Panc1 (cell line): ENCODE measurements around the gene PDE6A. TPM values are rescaled to one million over a fixed set of nuclear protein-coding genes. Genes with fewer than 3 reads are reported as not detected.

Experiments
- ATAC-seq: fragments of 200-7000 bp; cut with Tn5 transposase; 2 replicates; pipeline ENCODE4 v1.9.1; 2020; ENCODE audit warnings: mild to moderate bottlenecking, moderate library complexity
- BruUV-seq: library from RNA; stranded (reverse); fragments of 400-500 nt; replicated peaks from 2 replicates; lab custom pipeline; 2021; lab: Mats Ljungman, UMichigan
- CTCF ChIA-PET: fragments of 300-600 bp; sonication (Branson Sonifier 250); formaldehyde crosslinking; loops from one replicate; lab custom pipeline; 2022; ENCODE audit warnings: antibody characterized with exemption; lab: Charles Lee
- POLR2A ChIA-PET: fragments of 300-600 bp; sonication (Branson Sonifier 250); formaldehyde crosslinking; loops from one replicate; lab custom pipeline; 2022; ENCODE audit warnings: antibody characterized with exemption; lab: Charles Lee
- DNase-seq: peaks from one replicate; pipeline ENCODE4 v3.0.0-alpha.2; 2010; ENCODE audit warnings: low read depth, low spot score
- H3K27ac ChIP-seq: 2 replicates; pipeline ENCODE4 v1.5.1; 2011; ENCODE audit warnings: mild to moderate bottlenecking, low read length, inconsistent platforms
- H3K27me3 ChIP-seq: fragments of 200-500 bp; sonication (Bioruptor generic); 2 replicates; pipeline ENCODE4 v1.6.0; 2014; ENCODE audit warnings: low read length, inconsistent platforms; ENCODE audit not compliant: control insufficient read depth, insufficient read depth
- H3K36me3 ChIP-seq: fragments of 200-500 bp; sonication (Bioruptor generic); 2 replicates; pipeline ENCODE4 v1.5.1; 2014; ENCODE audit warnings: inconsistent platforms, mild to moderate bottlenecking, low read length, moderate library complexity; ENCODE audit not compliant: control insufficient read depth, insufficient read depth
- H3K4me1 ChIP-seq: 2 replicates; pipeline ENCODE4 v1.5.1; 2011; ENCODE audit warnings: inconsistent platforms, mild to moderate bottlenecking, low read length, moderate library complexity; ENCODE audit not compliant: control insufficient read depth, insufficient read depth
- H3K4me3 ChIP-seq, 2 experiments: 2 replicates each; pipeline ENCODE4 v1.5.1; 2011 to 2012; ENCODE audit warnings: low read depth in 2 of 2, low read length in 2 of 2, mild to moderate bottlenecking in 2 of 2, inconsistent platforms in 1 of 2, moderate library complexity in 1 of 2
- H3K9me3 ChIP-seq: fragments of 200-500 bp; sonication (Bioruptor generic); 2 replicates; pipeline ENCODE4 v1.5.1; 2014; ENCODE audit warnings: low read depth, mild to moderate bottlenecking, inconsistent platforms, low read length, moderate library complexity; ENCODE audit not compliant: control insufficient read depth, insufficient read depth
- CTCF ChIP-seq: fragments of 450-650 bp; IDR thresholded peaks from 2 replicates; pipeline ENCODE4 v1.5.1; 2017; ENCODE audit warnings: mild to moderate bottlenecking
- POLR2AphosphoS5 ChIP-seq: IDR thresholded peaks from 2 replicates; pipeline ENCODE4 v1.6.1; 2012; ENCODE audit warnings: mild to moderate bottlenecking, low read depth, low read length, moderate library complexity
- REST ChIP-seq, 2 experiments: IDR thresholded peaks; 2 replicates each; pipeline ENCODE4 v1.6.1; 2011 to 2012; ENCODE audit warnings: low read depth in 2 of 2, control low read depth in 1 of 2, low read length in 1 of 2, mild to moderate bottlenecking in 1 of 2, moderate library complexity in 1 of 2; ENCODE audit not compliant: insufficient read depth in 1 of 2
- SIN3A ChIP-seq: IDR thresholded peaks from 2 replicates; pipeline ENCODE4 v1.6.1; 2012; ENCODE audit warnings: low read depth, mild to moderate bottlenecking, low read length, moderate library complexity, borderline replicate concordance; ENCODE audit not compliant: insufficient read depth
- TCF7L2 ChIP-seq: IDR thresholded peaks from 2 replicates; pipeline ENCODE4 v1.6.1; 2011; ENCODE audit warnings: mild to moderate bottlenecking, low read depth, low read length, inconsistent platforms
- in situ Hi-C: cut with HindIII; loops from 2 replicates; pipeline ENCODE4 v1.10.0; 2016; ENCODE audit warnings: low sequenced_read_pairs, low pct_unique_long_range_greater_than_20kb
- intact Hi-C: fragments of 100-400 bp; cut with micrococcal nuclease; formaldehyde crosslinking; loops from one replicate; pipeline ENCODE4 v1.10.0; 2022; ENCODE audit not compliant: unreplicated experiment
- total RNA-seq: library from RNA; stranded (reverse); gene quantifications from one replicate; pipeline ENCODE4 v1.2.1, GENCODE V29; 2021; ENCODE audit not compliant: unreplicated experiment

PDE6A gene
- total RNA-seq, 1 experiment from 2014 or later, result 0.33 TPM

GRCh38 chr5:149878371-149878770 lies 66.2 kb downstream of the PDE6A start:
- CTCF ChIA-PET, result interaction anchor here (0.6 kb wide), 1 partner anchor 340 kb away, joined by 3 read pairs; no protein-coding TSS in a partner anchor
- in situ Hi-C loops, result no loop called here

GRCh38 chr5:149873896-149874295 lies 70.7 kb downstream of the PDE6A start:
- no peaks in the 10 kb centered on the region for H3K9me3 ChIP-seq
- H3K27me3 ChIP-seq, result no peaks in the 10 kb centered on the region
- H3K27ac ChIP-seq, result no peak overlapping the region
- intact Hi-C loops, result no loop called here
- in situ Hi-C loops, result no loop called here
- ChIA-PET POLR2A (no interaction called here), CTCF (interaction anchor here (0.7 kb wide), 1 partner anchor 1164 kb away, joined by 3 read pairs; no protein-coding TSS in a partner anchor)
- H3K4me3 ChIP-seq, result no peak overlapping the region
- ATAC-seq, result no peak
- no peak for DNase-seq
- no TSS peak for BruUV-seq
- peaks cover 8% of the 10 kb centered on the region; the same call in 1 of the 2 replicates for H3K4me1 ChIP-seq
- no peak for TF ChIP-seq CTCF
- no peak for TF ChIP-seq SIN3A
- no peak for TF ChIP-seq POLR2AphosphoS5
- no peak for TF ChIP-seq TCF7L2
- no peak for TF ChIP-seq REST (IDR thresholded peaks at IDR 0.05; ENCODE audit: insufficient read depth in 1 of 2, low read depth in 2 of 2, low read length in 1 of 2)
- no peaks in the 10 kb centered on the region for H3K36me3 ChIP-seq

More at GRCh38 chr5:149878371-149878770, 66.2 kb downstream of the PDE6A start:
- H3K27me3 ChIP-seq, result no peaks in the 10 kb centered on the region
- intact Hi-C loops, result no loop called here
- peaks cover 4% of the 10 kb centered on the region; the same call in 1 of the 2 replicates for H3K4me1 ChIP-seq
- DNase-seq, result no peak
- H3K4me3 ChIP-seq, result no peak overlapping the region
- H3K27ac ChIP-seq, result peak overlapping the region; percentile 9; the same call in 1 of the 2 replicates
- POLR2A ChIA-PET, result no interaction called here
- TF ChIP-seq CTCF (no peak), SIN3A (no peak), POLR2AphosphoS5 (no peak), REST (IDR thresholded peaks at IDR 0.05; ENCODE audit: insufficient read depth in 1 of 2, low read depth in 2 of 2, low read length in 1 of 2) (no peak), TCF7L2 (no peak)
- no peaks in the 10 kb centered on the region for H3K36me3 ChIP-seq
- BruUV-seq, result no TSS peak
- H3K9me3 ChIP-seq, result no peaks in the 10 kb centered on the region
- peak; percentile 79 for ATAC-seq
